HG02840 (cell line): ENCODE data around the gene TCF12.
"Not testable (repeated sequence)": the region's sequence is repeated elsewhere in the genome, so short reads cannot be mapped to it uniquely, and the experiment has no call there.

Source experiments
- ATAC-seq: cut with Tn5 transposase; IDR thresholded peaks from one replicate; pipeline ENCODE4 v1.9.1; 2021; ENCODE audit warnings: mild to moderate bottlenecking, moderate library complexity, moderate number of reproducible peaks; ENCODE audit not compliant: unreplicated experiment, low FRiP score

Gene TCF12

GRCh38 chr15:57010724-57011123 lies 92.3 kb downstream of the TCF12 start:
- no peak for ATAC-seq

- ATAC-seq: no peak
Measured at GRCh38 chr15:57012556-57012955, 94.1 kb downstream of the TCF12 start.

GRCh38 chr15:57014896-57015295 lies 96.5 kb downstream of the TCF12 start:
- ATAC-seq: not testable (repeated sequence)

- ATAC-seq: no peak
Measured at GRCh38 chr15:57015360-57015759, 96.9 kb downstream of the TCF12 start.

GRCh38 chr15:57015897-57016296 lies 97.5 kb downstream of the TCF12 start:
- no peak for ATAC-seq

- ATAC-seq: no peak
Measured at GRCh38 chr15:57017024-57017423, 98.6 kb downstream of the TCF12 start.

GRCh38 chr15:57018151-57018550 lies 99.7 kb downstream of the TCF12 start:
- ATAC-seq: no peak

GRCh38 chr15:57019496-57020160 lies 101.2 kb downstream of the TCF12 start:
- no peak for ATAC-seq

GRCh38 chr15:57025264-57025926 lies 107.0 kb downstream of the TCF12 start:
- ATAC-seq: no peak

- ATAC-seq: no peak
Measured at GRCh38 chr15:57026016-57026592, 107.7 kb downstream of the TCF12 start.

- no peak for ATAC-seq
Measured at GRCh38 chr15:57027596-57027995, 109.2 kb downstream of the TCF12 start.

GRCh38 chr15:57028176-57028575 lies 109.7 kb downstream of the TCF12 start:
- no peak for ATAC-seq

GRCh38 chr15:57030011-57030410 lies 111.6 kb downstream of the TCF12 start:
- ATAC-seq: no peak

GRCh38 chr15:57031082-57031481 lies 112.6 kb downstream of the TCF12 start:
- ATAC-seq: no peak

- no peak for ATAC-seq
Measured at GRCh38 chr15:57031605-57032004, 113.2 kb downstream of the TCF12 start.

- ATAC-seq: no peak
Measured at GRCh38 chr15:57032338-57032737, 113.9 kb downstream of the TCF12 start.

- ATAC-seq: no peak
Measured at GRCh38 chr15:57033715-57034439, 115.4 kb downstream of the TCF12 start.

- ATAC-seq: no peak
Measured at GRCh38 chr15:57034613-57035012, 116.2 kb downstream of the TCF12 start.

GRCh38 chr15:57035664-57036063 lies 117.2 kb downstream of the TCF12 start:
- no peak for ATAC-seq

GRCh38 chr15:57036352-57036751 lies 117.9 kb downstream of the TCF12 start:
- ATAC-seq: no peak

- ATAC-seq: no peak
Measured at GRCh38 chr15:57037548-57037947, 119.1 kb downstream of the TCF12 start.
